HepG2 (cell line): ENCODE data around the gene FIZ1. TPM values are rescaled to one million over a fixed set of nuclear protein-coding genes. Genes with fewer than 3 reads are reported as not detected.

Source experiments
- ATF5 ChIP-seq: sonication (generic); formaldehyde crosslinking; IDR thresholded peaks from 2 replicates; pipeline ENCODE4 v1.4.0; 2020; ENCODE audit warnings: mild to moderate bottlenecking, low read depth, missing genetic modification reagents
- BCL3 ChIP-seq: sonication (generic); formaldehyde crosslinking; IDR thresholded peaks from 2 replicates; pipeline ENCODE4 v1.5.1; 2020; ENCODE audit warnings: mild to moderate bottlenecking, missing genetic modification reagents, moderate library complexity
- BORCS8-MEF2B ChIP-seq: sonication (generic); formaldehyde crosslinking; IDR thresholded peaks from 2 replicates; pipeline ENCODE4 v1.8.0; 2022; ENCODE audit warnings: mild to moderate bottlenecking, missing genetic modification reagents
- DR1 ChIP-seq: sonication (generic); formaldehyde crosslinking; IDR thresholded peaks from 2 replicates; pipeline ENCODE4 v1.8.0; 2021; ENCODE audit warnings: mild to moderate bottlenecking, missing genetic modification reagents, inconsistent platforms
- GTF3A ChIP-seq: sonication (generic); formaldehyde crosslinking; conservative IDR thresholded peaks from 2 replicates; pipeline ENCODE4 v1.4.0; 2020; ENCODE audit warnings: mild to moderate bottlenecking, missing genetic modification reagents
- KMT2A ChIP-seq: sonication (generic); formaldehyde crosslinking; IDR thresholded peaks from 2 replicates; pipeline ENCODE4 v1.4.0; 2020; ENCODE audit warnings: missing genetic modification reagents
- MIER2 ChIP-seq: IDR thresholded peaks from 2 replicates; pipeline ENCODE4 v1.6.1; 2016; ENCODE audit warnings: missing biosample characterization, missing genetic modification reagents
- PPARG ChIP-seq: conservative IDR thresholded peaks from 2 replicates; pipeline ENCODE4 v1.6.1; 2016; ENCODE audit warnings: missing biosample characterization, missing genetic modification reagents
- RARA ChIP-seq: IDR thresholded peaks from 2 replicates; pipeline ENCODE4 v1.6.1; 2016; ENCODE audit warnings: missing genetic modification reagents, missing compliant biosample characterization
- REPIN1 ChIP-seq: sonication (generic); formaldehyde crosslinking; IDR thresholded peaks from 2 replicates; pipeline ENCODE4 v1.8.0; 2022; ENCODE audit warnings: missing genetic modification reagents, low read depth, mild to moderate bottlenecking, borderline replicate concordance
- RFXAP ChIP-seq: sonication (generic); formaldehyde crosslinking; IDR thresholded peaks from 2 replicates; pipeline ENCODE4 v1.4.0; 2020; ENCODE audit warnings: missing genetic modification reagents, borderline replicate concordance
- RORA ChIP-seq: sonication (generic); formaldehyde crosslinking; IDR thresholded peaks from 2 replicates; pipeline ENCODE4 v1.5.0; 2020; ENCODE audit warnings: mild to moderate bottlenecking, missing genetic modification reagents, moderate library complexity
- SCMH1 ChIP-seq: sonication (generic); formaldehyde crosslinking; IDR thresholded peaks from 2 replicates; pipeline ENCODE4 v1.9.0; 2021; ENCODE audit warnings: missing genetic modification reagents, mild to moderate bottlenecking, borderline replicate concordance
- SIN3B ChIP-seq: fragments of 150-350 bp; IDR thresholded peaks from 2 replicates; pipeline ENCODE4 v1.6.1; 2014; ENCODE audit warnings: low read length
- SP4 ChIP-seq: sonication (generic); formaldehyde crosslinking; IDR thresholded peaks from 2 replicates; pipeline ENCODE4 v1.8.1; 2023; ENCODE audit warnings: mild to moderate bottlenecking, missing genetic modification reagents
- SPEN ChIP-seq: sonication (generic); formaldehyde crosslinking; IDR thresholded peaks from 2 replicates; pipeline ENCODE4 v1.5.1; 2020; ENCODE audit warnings: low read depth, mild to moderate bottlenecking, missing genetic modification reagents
- THAP8 ChIP-seq: sonication (generic); formaldehyde crosslinking; IDR thresholded peaks from 2 replicates; pipeline ENCODE4 v1.5.1; 2020; ENCODE audit warnings: missing genetic modification reagents, mild to moderate bottlenecking, borderline replicate concordance
- ZBTB14 ChIP-seq: sonication (generic); formaldehyde crosslinking; IDR thresholded peaks from 2 replicates; pipeline ENCODE4 v1.4.0; 2020; ENCODE audit warnings: missing genetic modification reagents
- ZBTB44 ChIP-seq: sonication (generic); formaldehyde crosslinking; IDR thresholded peaks from 2 replicates; pipeline ENCODE4 v1.4.0; 2020; ENCODE audit warnings: missing genetic modification reagents
- ZFX ChIP-seq: sonication (generic); formaldehyde crosslinking; IDR thresholded peaks from 2 replicates; pipeline ENCODE4 v1.4.0; 2020; ENCODE audit warnings: mild to moderate bottlenecking, low read depth, missing genetic modification reagents, moderate library complexity
- ZFY ChIP-seq: sonication (generic); formaldehyde crosslinking; IDR thresholded peaks from 2 replicates; pipeline ENCODE4 v1.4.0; 2020; ENCODE audit warnings: missing genetic modification reagents
- ZNF33A ChIP-seq: sonication (generic); formaldehyde crosslinking; IDR thresholded peaks from 2 replicates; pipeline ENCODE4 v1.5.1; 2020; ENCODE audit warnings: missing genetic modification reagents, mild to moderate bottlenecking, moderate library complexity, borderline replicate concordance
- ZNF678 ChIP-seq: sonication (generic); formaldehyde crosslinking; IDR thresholded peaks from 2 replicates; pipeline ENCODE4 v1.4.0; 2020; ENCODE audit warnings: mild to moderate bottlenecking, missing genetic modification reagents
- ZNF709 ChIP-seq: sonication (generic); formaldehyde crosslinking; IDR thresholded peaks from 2 replicates; pipeline ENCODE4 v1.5.0; 2020; ENCODE audit warnings: mild to moderate bottlenecking, missing genetic modification reagents
- ZNF839 ChIP-seq: sonication (generic); formaldehyde crosslinking; IDR thresholded peaks from 2 replicates; pipeline ENCODE4 v1.4.0; 2020; ENCODE audit warnings: missing genetic modification reagents, mild to moderate bottlenecking, borderline replicate concordance
- polyA plus RNA-seq, 8 experiments: library from polyadenylated mRNA; depleted of rRNA in 3 of 8; stranded (reverse) in 7 of 8; unstranded in 1 of 8; fragments of >200 nt; fragmentation: Illumina TruSeq in 4 of 8; extraction: Trizol in 4 of 8; gene quantifications; 2 replicates each; pipeline versions ENCODE4 v1.2.1 to v1.2.3, GENCODE V29; 2011 to 2016; ENCODE audit warnings: low read depth in 4 of 8, missing spikeins in 1 of 8, mixed read lengths in 1 of 8; ENCODE audit not compliant: insufficient read depth in 1 of 8
- total RNA-seq, 5 experiments: library from RNA; depleted of rRNA; stranded (reverse); fragments of >200 nt; fragmentation: Illumina TruSeq; extraction: Trizol; gene quantifications; 2 replicates each; pipeline ENCODE4 v1.2.3, GENCODE V29; 2016; ENCODE audit warnings: low read depth in 1 of 5

The FIZ1 gene
- total and polyA plus RNA-seq, 2 of the 13 experiments (the other 11 are each of a cell fraction or from before 2014, with no cell fraction given), result 3.6 to 5.9 TPM

- TF ChIP-seq ATF5 (CRISPR knock-in tag) (no peak), ZNF709 (CRISPR knock-in tag) (no peak), SCMH1 (CRISPR knock-in tag) (no peak), RFXAP (CRISPR knock-in tag) (peak; percentile 66; the same call in 1 of the 2 replicates), KMT2A (no peak), ZNF678 (CRISPR knock-in tag) (no peak), PPARG (CRISPR knock-in tag) (no peak), DR1 (CRISPR knock-in tag) (no peak; the same call in 1 of the 2 replicates), GTF3A (CRISPR knock-in tag) (no peak), RARA (CRISPR knock-in tag) (no peak), ZNF33A (CRISPR knock-in tag) (no peak), ZBTB14 (CRISPR knock-in tag) (no peak), ZFY (CRISPR knock-in tag) (peak; percentile 80), REPIN1 (no peak), SPEN (no peak), BCL3 (CRISPR knock-in tag) (no peak; the same call in 1 of the 2 replicates), THAP8 (CRISPR knock-in tag) (no peak), RORA (CRISPR knock-in tag) (no peak), ZNF839 (CRISPR knock-in tag) (no peak), ZBTB44 (CRISPR knock-in tag) (peak; percentile 19; the same call in 1 of the 2 replicates), SIN3B (no peak; the same call in 1 of the 2 replicates), ZFX (peak; percentile 75), SP4 (CRISPR knock-in tag) (no peak; the same call in none of the 2 replicates), BORCS8-MEF2B (CRISPR knock-in tag) (peak; percentile 36; the same call in 1 of the 2 replicates), MIER2 (CRISPR knock-in tag) (no peak)
Observed at GRCh38 chr19:55598719-55599467, 424 bp downstream of the FIZ1 start (continued).
